Keratinocyte (primary cell): Measurements from ENCODE around the gene CUEDC1. TPM values are rescaled to one million over a fixed set of nuclear protein-coding genes. Genes with fewer than 3 reads are reported as not detected.

Source experiments
- DNase-seq: peaks from one replicate; pipeline ENCODE4 v3.0.0-alpha.2; 2011; ENCODE audit warnings: low read depth, missing footprints, low spot score
- FAIRE-seq: peaks from 2 replicates; lab custom pipeline; 2011; peaks lifted over from hg19 to GRCh38; lab: Jason Lieb, UNC
- H2AFZ ChIP-seq: 2 replicates; pipeline ENCODE4 v1.6.0; 2012; ENCODE audit warnings: low read length, control low read depth, inconsistent platforms; ENCODE audit not compliant: control insufficient read depth
- H3K27ac ChIP-seq: 2 replicates; pipeline ENCODE4 v1.5.1; 2011; ENCODE audit warnings: low read length; ENCODE audit not compliant: control insufficient read depth, insufficient read depth
- H3K27me3 ChIP-seq: 3 replicates; pipeline ENCODE4 v1.6.0; 2011; ENCODE audit warnings: low read length; ENCODE audit not compliant: control insufficient read depth, insufficient read depth; ENCODE audit errors: extremely low read depth
- H3K36me3 ChIP-seq, 2 experiments: 2 replicates in 1 of 2; 3 replicates in 1 of 2; pipeline ENCODE4 v1.5.1; 2011; ENCODE audit warnings: low read length in 2 of 2, mild to moderate bottlenecking in 1 of 2; ENCODE audit not compliant: control insufficient read depth in 2 of 2, insufficient read depth in 2 of 2; ENCODE audit errors: extremely low read depth in 1 of 2
- H3K4me1 ChIP-seq: 3 replicates; pipeline ENCODE4 v1.5.1; 2011; ENCODE audit warnings: low read length; ENCODE audit not compliant: control insufficient read depth, insufficient read depth; ENCODE audit errors: extremely low read depth
- H3K4me2 ChIP-seq: 3 replicates; pipeline ENCODE4 v1.6.0; 2011; ENCODE audit warnings: low read depth, low read length; ENCODE audit not compliant: control insufficient read depth, insufficient read depth; ENCODE audit errors: extremely low read depth
- H3K4me3 ChIP-seq, 3 experiments: fragments of 200-600 bp in 1 of 3; sonication (generic) in 1 of 3; 2 replicates in 2 of 3; 3 replicates in 1 of 3; pipeline ENCODE4 v1.5.1; 2011 to 2016; ENCODE audit warnings: low read length in 3 of 3, mild to moderate bottlenecking in 3 of 3, control low read depth in 2 of 3, inconsistent platforms in 1 of 3, low read depth in 1 of 3, mixed read lengths in 1 of 3, mixed run types in 1 of 3, moderate library complexity in 1 of 3; ENCODE audit not compliant: control insufficient read depth in 2 of 3, insufficient read depth in 2 of 3; ENCODE audit errors: extremely low read depth in 1 of 3
- H3K79me2 ChIP-seq: 2 replicates; pipeline ENCODE4 v1.6.0; 2012; ENCODE audit warnings: low read length; ENCODE audit not compliant: control insufficient read depth, insufficient read depth
- H3K9ac ChIP-seq: 3 replicates; pipeline ENCODE4 v1.6.0; 2011; ENCODE audit warnings: low read length; ENCODE audit not compliant: control insufficient read depth, insufficient read depth; ENCODE audit errors: extremely low read depth
- H3K9me1 ChIP-seq: 3 replicates; pipeline ENCODE4 v1.6.0; 2011; ENCODE audit warnings: low read length; ENCODE audit not compliant: control insufficient read depth, insufficient read depth; ENCODE audit errors: extremely low read depth
- H3K9me3 ChIP-seq: 2 replicates; pipeline ENCODE4 v1.5.1; 2012; ENCODE audit warnings: low read depth, low read length; ENCODE audit not compliant: control insufficient read depth
- H4K20me1 ChIP-seq: 3 replicates; pipeline ENCODE4 v1.6.0; 2011; ENCODE audit warnings: low read length; ENCODE audit not compliant: control insufficient read depth, insufficient read depth; ENCODE audit errors: extremely low read depth
- CTCF ChIP-seq, 3 experiments: IDR thresholded peaks in 1 of 3; conservative IDR thresholded peaks in 1 of 3; optimal IDR thresholded peaks in 1 of 3; 2 replicates in 2 of 3; 3 replicates in 1 of 3; pipeline versions ENCODE3 to v1.5.1; 2011; ENCODE audit warnings: low read length in 3 of 3, mild to moderate bottlenecking in 3 of 3, moderate library complexity in 2 of 3, control low read depth in 1 of 3, inconsistent platforms in 1 of 3; ENCODE audit not compliant: insufficient read depth in 2 of 3; ENCODE audit errors: extremely low read depth in 1 of 3
- EZH2 ChIP-seq: IDR thresholded peaks from one replicate; pipeline ENCODE4 v1.6.1; 2012; ENCODE audit warnings: inconsistent platforms, mild to moderate bottlenecking, low read length, moderate library complexity
- dilution Hi-C: fragments of 300-500 bp; cut with MboI; formaldehyde crosslinking; loops from one replicate; pipeline ENCODE4 v1.7.0; 2020; ENCODE audit warnings: low sequenced_read_pairs; ENCODE audit not compliant: extremely low pct_ligation_motif_present
- polyA plus RNA-seq, 5 experiments: library from polyadenylated mRNA; depleted of rRNA in 3 of 5; stranded (reverse) in 3 of 5; stranded (forward) in 1 of 5; unstranded in 1 of 5; fragments of >200 nt; gene quantifications; 1 replicate in 1 of 5; 2 replicates in 3 of 5; 3 replicates in 1 of 5; pipeline versions ENCODE4 v1.2.1 to v1.2.3, GENCODE V29; 2011 to 2012; ENCODE audit warnings: missing spikeins in 2 of 5, low read depth in 1 of 5, low replicate concordance in 1 of 5

CUEDC1 gene
- polyA plus RNA-seq, 1 donor (not counting 4 experiments of a cell fraction or from before 2014, with no cell fraction given) = 12.9 TPM

DNA sequence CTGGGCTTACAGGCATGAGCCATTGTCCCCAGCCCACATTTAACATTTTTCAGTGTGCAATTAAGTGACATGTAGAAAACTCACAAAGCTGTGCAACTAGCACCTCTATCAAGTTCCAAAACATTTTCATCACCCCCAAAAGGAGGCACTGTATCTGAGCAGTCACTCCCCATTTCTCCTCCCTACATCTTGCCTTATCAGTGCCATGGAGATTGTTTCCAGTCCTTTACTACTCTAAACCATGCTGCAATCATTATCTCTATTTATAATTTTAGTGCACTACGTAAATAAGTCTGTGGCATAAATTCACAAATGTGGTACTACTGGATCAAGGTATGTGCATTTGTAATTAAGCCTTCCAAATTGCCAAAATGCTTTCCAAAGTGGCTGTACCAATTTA is 112.9 kb downstream of the CUEDC1 start:
- Histone ChIP-seq H3K27ac (no peak overlapping the region), H2AFZ (no peak overlapping the region), H3K9ac (no peak overlapping the region), H3K27me3 (no peaks in the 10 kb centered on the region), H4K20me1 (peaks cover 2% of the 10 kb centered on the region), H3K4me3 (no peak overlapping the region), H3K9me3 (no peaks in the 10 kb centered on the region), H3K36me3 (peaks cover 17 to 22% of the 10 kb centered on the region in 2 experiments), H3K4me2 (no peak overlapping the region), H3K9me1 (no peaks in the 10 kb centered on the region), H3K4me1 (no peaks in the 10 kb centered on the region), H3K79me2 (peaks cover 31% of the 10 kb centered on the region)
- FAIRE-seq (no peak), DNase-seq (no peak)
- TF ChIP-seq CTCF (optimal IDR thresholded peaks at IDR 0.05 in 1 of 3, IDR thresholded peaks at IDR 0.05 in 1 of 3, conservative IDR thresholded peaks at IDR 0.05 in 1 of 3; ENCODE audit: extremely low read depth in 1 of 3, insufficient read depth in 2 of 3, low read length in 3 of 3) (no peak), EZH2 (no peak)
- dilution Hi-C loops = no loop called here

DNA sequence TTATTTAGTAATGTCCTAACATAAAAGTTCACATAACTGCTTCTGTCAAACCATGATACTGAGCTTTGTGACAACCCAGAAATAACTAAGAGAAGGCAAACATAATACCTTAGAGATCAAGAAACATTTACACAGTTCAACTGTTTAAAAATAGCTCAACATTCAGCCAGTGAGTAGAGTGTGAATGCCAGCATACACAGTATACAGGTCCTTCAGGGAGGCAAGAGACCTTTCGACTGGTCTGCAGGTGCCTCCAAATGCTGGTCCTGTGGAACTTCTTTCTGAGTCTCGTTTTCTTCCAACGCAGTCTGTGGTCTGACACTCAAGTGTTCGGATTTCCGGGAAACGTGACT is 115.7 kb downstream of the CUEDC1 start:
- TF ChIP-seq CTCF (optimal IDR thresholded peaks at IDR 0.05 in 1 of 3, IDR thresholded peaks at IDR 0.05 in 1 of 3, conservative IDR thresholded peaks at IDR 0.05 in 1 of 3; ENCODE audit: extremely low read depth in 1 of 3, insufficient read depth in 2 of 3, low read length in 3 of 3) (no peak), EZH2 (no peak)
- Histone ChIP-seq H3K4me2 (no peak overlapping the region), H3K79me2 (peaks cover 17% of the 10 kb centered on the region), H3K9me3 (no peaks in the 10 kb centered on the region), H2AFZ (no peak overlapping the region), H3K27ac (no peak overlapping the region), H3K9ac (no peak overlapping the region), H3K4me1 (peaks cover under 1% of the 10 kb centered on the region), H3K4me3 (no peak overlapping the region), H3K9me1 (no peaks in the 10 kb centered on the region), H3K36me3 (peaks cover 16 to 18% of the 10 kb centered on the region in 2 experiments), H3K27me3 (no peaks in the 10 kb centered on the region), H4K20me1 (no peaks in the 10 kb centered on the region)
- DNase-seq (no peak), FAIRE-seq (no peak)
- dilution Hi-C loops = no loop called here
